Heart left ventricle (tissue), 13 donors: ENCODE measurements around the gene XK.

Experiments
- POLR2A ChIP-seq, 2 donors: fragments of 450-650 bp; IDR thresholded peaks; one replicate each; pipeline ENCODE4 v1.6.1; 2017; ENCODE audit warnings: antibody characterized with exemption in 2 of 2, mild to moderate bottlenecking in 2 of 2, moderate library complexity in 2 of 2
- TF ChIP-seq, protein P1 (sequence below), 12 donors: fragments of 200-600 bp; sonication (generic) in 4 of 12; IDR thresholded peaks; one replicate each; pipeline versions ENCODE4 v1.5.0 to v1.8.0; 2018 to 2022; ENCODE audit warnings: antibody characterized with exemption in 12 of 12, mild to moderate bottlenecking in 5 of 12
- donor health status: ischemic (EF 13 %, LVEDD 7.1; RV severe dilation, severe dysfunction).
- donor health status: DM: no; HTN: yes; CAD: no.
- donor health status: DM: no; HTN: no; CAD: no.
- donor health status: ischemic (EF 25% LVEDD 6.9; RV normal size, moderate dysfunction).
- donor health status: ischemic (EF 25% LVEDD 5.7; RV mildly dilated, moderate dysfunction).
- donor health status: ischemic (EF 35%, LVEDD 5.7; RV mildly dilated, moderate dysfunction).
- donor health status: nonischemic (EF 11% LVEDD 7.7; RV severe dilation, severe dysfunction).
- donor health status: DM: yes; HTN: yes; CAD: no.
- donor health status: PGD.
- donor health status: ischemic (EF 29% LVEDD 5.4; RV normal size, mild dysfunction).
- donor health status: nonischemic (EF 23%, LVEDD 6.1; RV moderate dilation, normal function).

GRCh38 chrX:37722595-37722994 is 37.0 kb downstream of the XK start:
- TF ChIP-seq, protein P1, sequence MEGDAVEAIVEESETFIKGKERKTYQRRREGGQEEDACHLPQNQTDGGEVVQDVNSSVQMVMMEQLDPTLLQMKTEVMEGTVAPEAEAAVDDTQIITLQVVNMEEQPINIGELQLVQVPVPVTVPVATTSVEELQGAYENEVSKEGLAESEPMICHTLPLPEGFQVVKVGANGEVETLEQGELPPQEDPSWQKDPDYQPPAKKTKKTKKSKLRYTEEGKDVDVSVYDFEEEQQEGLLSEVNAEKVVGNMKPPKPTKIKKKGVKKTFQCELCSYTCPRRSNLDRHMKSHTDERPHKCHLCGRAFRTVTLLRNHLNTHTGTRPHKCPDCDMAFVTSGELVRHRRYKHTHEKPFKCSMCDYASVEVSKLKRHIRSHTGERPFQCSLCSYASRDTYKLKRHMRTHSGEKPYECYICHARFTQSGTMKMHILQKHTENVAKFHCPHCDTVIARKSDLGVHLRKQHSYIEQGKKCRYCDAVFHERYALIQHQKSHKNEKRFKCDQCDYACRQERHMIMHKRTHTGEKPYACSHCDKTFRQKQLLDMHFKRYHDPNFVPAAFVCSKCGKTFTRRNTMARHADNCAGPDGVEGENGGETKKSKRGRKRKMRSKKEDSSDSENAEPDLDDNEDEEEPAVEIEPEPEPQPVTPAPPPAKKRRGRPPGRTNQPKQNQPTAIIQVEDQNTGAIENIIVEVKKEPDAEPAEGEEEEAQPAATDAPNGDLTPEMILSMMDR (IDR thresholded peaks at IDR 0.05): no peak
- TF ChIP-seq POLR2A (IDR thresholded peaks at IDR 0.05): no peak
